Measurements from ENCODE around the gene GALNS.

GRCh38 chr16:88886420-88886844 is 29.7 kb upstream of the GALNS start:
- no peak for TF ChIP-seq POLR2A (IDR thresholded peaks at IDR 0.05)
- TF ChIP-seq CTCF (IDR thresholded peaks at IDR 0.05), result no peak

All from heart left ventricle (tissue), 13 donors.